Body of pancreas (tissue), 4 donors: ENCODE results near the gene FAM193A.

Source experiments
- POLR2A ChIP-seq, 3 donors: fragments of 450-650 bp; IDR thresholded peaks; one replicate each; pipeline ENCODE4 v1.6.1; 2016; ENCODE audit warnings: antibody characterized with exemption in 3 of 3, mild to moderate bottlenecking in 2 of 3
- TF ChIP-seq, protein P1 (sequence below), 7 experiments: fragments of 450-650 bp in 4 of 7; fragments of 200-600 bp in 3 of 7; sonication (generic) in 3 of 7; IDR thresholded peaks; one replicate each; pipeline ENCODE4 v1.5.1; 2016 to 2019; ENCODE audit warnings: antibody characterized with exemption in 7 of 7

DNA sequence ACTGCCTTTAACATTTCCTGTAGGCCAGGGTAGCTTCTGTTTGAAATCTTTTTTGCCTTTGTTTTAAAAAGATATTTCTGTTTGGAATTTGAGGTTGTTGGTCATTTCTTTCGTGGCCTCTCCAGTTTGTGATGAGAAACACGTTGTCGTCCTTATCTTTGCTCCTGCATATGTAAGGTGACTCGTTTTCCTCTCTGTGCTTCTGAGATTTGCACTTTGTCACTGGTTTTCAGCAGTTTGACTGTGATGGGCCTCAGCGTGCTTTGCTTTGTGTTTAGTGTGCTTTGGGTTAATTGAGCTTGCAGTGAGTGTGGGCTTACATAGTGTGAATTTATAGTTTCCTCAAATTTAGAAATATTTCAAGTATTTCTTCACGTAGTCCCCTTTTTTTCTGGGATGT lies 81.5 kb downstream of the FAM193A start:
- TF ChIP-seq, protein P1, sequence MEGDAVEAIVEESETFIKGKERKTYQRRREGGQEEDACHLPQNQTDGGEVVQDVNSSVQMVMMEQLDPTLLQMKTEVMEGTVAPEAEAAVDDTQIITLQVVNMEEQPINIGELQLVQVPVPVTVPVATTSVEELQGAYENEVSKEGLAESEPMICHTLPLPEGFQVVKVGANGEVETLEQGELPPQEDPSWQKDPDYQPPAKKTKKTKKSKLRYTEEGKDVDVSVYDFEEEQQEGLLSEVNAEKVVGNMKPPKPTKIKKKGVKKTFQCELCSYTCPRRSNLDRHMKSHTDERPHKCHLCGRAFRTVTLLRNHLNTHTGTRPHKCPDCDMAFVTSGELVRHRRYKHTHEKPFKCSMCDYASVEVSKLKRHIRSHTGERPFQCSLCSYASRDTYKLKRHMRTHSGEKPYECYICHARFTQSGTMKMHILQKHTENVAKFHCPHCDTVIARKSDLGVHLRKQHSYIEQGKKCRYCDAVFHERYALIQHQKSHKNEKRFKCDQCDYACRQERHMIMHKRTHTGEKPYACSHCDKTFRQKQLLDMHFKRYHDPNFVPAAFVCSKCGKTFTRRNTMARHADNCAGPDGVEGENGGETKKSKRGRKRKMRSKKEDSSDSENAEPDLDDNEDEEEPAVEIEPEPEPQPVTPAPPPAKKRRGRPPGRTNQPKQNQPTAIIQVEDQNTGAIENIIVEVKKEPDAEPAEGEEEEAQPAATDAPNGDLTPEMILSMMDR (IDR thresholded peaks at IDR 0.05) = no peak
- TF ChIP-seq POLR2A (IDR thresholded peaks at IDR 0.05) = no peak
